ENCODE data around the gene LIMS2.

DNA sequence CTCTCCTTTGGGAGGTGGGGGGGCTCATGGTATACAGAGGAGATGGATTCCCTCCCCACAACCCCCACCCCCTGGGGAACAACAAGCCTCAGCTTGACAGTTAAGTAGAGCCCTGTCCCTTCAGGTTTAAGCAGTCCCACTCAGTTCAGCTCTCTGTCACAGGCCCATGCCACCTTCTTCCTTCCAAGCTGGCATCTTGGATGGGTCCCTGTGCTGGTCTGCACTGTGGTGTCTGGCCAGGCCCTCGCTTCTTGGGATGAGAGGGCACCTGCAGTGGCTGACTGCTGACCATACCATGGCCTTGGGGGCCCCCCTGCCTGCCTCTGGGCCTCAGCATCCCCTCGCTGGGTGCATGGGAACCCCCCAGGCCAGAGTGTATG is 49.8 kb downstream of the LIMS2 start:
- TF ChIP-seq TCF7L2 (IDR thresholded peaks at IDR 0.05; ENCODE audit: low read depth, low read length) (no peak), CTCF (IDR thresholded peaks at IDR 0.05) (no peak)
- TF ChIP-seq, protein P1, sequence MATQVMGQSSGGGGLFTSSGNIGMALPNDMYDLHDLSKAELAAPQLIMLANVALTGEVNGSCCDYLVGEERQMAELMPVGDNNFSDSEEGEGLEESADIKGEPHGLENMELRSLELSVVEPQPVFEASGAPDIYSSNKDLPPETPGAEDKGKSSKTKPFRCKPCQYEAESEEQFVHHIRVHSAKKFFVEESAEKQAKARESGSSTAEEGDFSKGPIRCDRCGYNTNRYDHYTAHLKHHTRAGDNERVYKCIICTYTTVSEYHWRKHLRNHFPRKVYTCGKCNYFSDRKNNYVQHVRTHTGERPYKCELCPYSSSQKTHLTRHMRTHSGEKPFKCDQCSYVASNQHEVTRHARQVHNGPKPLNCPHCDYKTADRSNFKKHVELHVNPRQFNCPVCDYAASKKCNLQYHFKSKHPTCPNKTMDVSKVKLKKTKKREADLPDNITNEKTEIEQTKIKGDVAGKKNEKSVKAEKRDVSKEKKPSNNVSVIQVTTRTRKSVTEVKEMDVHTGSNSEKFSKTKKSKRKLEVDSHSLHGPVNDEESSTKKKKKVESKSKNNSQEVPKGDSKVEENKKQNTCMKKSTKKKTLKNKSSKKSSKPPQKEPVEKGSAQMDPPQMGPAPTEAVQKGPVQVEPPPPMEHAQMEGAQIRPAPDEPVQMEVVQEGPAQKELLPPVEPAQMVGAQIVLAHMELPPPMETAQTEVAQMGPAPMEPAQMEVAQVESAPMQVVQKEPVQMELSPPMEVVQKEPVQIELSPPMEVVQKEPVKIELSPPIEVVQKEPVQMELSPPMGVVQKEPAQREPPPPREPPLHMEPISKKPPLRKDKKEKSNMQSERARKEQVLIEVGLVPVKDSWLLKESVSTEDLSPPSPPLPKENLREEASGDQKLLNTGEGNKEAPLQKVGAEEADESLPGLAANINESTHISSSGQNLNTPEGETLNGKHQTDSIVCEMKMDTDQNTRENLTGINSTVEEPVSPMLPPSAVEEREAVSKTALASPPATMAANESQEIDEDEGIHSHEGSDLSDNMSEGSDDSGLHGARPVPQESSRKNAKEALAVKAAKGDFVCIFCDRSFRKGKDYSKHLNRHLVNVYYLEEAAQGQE (IDR thresholded peaks at IDR 0.05; ENCODE audit: insufficient read depth in 1 of 2, low read depth in 2 of 2, low read length in 1 of 2), result no peak

Data from Panc1 (cell line).